IPS DF 4.7 (cell line): ENCODE results near the gene GNAL.
"Not testable (repeated sequence)": the region's sequence is repeated elsewhere in the genome, so short reads cannot be mapped to it uniquely, and the experiment has no call there.

ENCODE experiments used
- DNase-seq: peaks from one replicate; pipeline ENCODE4 v3.0.0-alpha.2; 2013; ENCODE audit warnings: low spot score; ENCODE audit errors: extremely low read depth

The GNAL gene

DNA sequence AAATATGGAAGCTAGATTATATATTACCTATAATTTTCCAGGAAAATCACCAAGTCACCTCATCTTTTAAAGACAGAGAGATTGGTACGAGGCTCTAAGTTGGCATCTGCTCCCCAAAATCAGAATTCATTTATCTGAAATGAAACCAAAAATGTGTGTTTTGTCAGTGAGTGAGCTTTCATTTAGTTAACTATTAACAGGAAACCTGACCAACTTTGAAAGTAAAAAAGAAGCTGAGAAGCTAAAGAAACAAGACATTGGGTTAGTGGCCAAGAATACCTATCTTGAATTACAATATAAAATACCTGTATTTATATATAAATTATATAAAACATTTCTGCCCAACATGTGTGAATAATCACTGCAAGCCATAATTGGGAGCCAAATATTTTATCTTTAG, 217.1 kb downstream of the GNAL start:
- DNase-seq, result no peak

DNA sequence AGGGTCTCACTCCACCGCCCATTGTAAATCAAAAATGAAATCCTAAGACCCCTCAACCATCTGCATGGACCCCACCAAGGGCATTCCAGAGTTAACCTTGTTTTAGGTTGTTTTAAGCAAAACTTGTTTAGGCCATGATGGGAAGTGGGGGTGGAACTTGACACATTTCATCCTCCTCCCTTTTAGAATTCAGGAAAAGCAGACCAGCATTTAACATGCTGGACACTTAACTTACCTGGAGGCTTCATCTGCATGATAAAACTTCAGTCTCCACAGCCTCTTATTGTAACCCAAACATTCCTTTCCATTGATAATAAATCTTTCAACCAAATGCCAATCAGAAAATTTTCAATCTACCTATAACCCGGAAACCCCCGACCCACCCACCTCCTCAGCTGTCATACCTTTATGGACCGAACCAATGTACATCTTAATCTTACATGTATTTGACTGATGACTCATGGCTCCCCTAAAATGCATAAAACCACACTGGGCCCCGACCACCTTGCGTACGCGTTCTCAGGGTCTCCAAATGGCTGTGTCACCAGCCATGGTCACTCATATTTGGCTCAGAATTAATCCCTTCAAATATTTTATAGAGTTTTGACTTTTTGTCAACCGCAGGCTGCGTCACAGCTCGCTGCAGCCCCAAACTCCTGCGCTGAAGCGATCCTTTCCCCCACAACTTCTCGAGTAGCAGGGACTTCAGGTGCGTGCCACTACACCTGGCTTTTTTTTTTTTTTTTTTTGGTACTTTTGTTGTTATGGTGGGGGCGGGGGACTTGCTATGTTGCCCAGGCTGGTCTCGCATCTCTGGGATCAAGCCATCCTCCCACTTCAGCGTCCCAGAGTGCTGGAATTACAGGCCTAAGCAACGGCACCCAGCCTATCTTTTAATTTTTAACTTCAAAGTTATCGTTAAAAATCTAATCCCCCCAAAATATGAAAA, 218.1 kb downstream of the GNAL start:
- DNase-seq, result no peak

DNA sequence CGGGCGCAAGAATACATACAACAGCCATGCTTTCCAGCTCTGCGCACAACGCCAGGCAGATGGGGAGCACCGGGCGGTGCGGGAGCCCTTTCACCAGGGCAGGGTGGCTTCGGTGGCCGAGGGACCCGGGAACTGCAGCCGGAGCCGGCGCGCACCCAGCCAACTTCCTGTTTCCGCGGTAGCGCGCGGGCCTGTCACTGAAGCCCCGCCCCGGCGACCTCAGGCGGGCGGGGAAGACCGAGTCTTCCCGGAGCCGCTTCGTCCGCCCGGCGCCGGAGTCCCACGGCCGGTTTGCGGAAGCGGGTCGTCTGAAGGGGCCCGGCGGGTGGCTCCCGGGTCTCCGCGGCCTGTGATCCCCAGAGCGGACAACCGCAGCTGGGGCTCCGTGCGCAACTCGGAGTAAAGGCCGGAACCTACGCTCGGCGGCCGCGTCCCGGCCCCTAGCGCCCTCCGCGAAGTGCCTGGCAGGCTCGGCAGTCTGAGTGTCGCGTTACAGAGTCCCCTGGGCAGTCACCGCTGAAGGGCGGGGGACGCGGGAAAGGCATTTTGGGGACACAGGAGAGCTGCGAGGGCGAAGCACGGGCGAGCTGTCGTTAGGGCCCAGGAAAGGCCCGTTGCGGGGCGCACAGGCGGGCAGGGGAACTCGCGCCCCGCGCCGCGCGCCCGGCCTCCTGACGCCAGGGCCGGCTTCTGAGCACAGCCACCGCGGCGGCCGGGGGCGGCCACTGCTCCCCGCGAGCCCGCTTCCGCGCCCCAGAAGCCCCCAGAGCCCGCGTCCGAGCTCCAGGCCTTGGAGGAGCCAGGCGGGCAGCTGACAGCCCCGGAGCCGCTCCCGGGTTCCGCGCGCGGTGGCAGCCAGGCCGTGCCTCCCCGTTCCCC, 219.4 kb downstream of the GNAL start, which contains the start of gene MPPE1:
TSS of gene MPPE1 (minus strand) at position 136 of the 879 bp plus-strand sequence. CDS start 11,053 bp downstream, outside the sequence.
- no peak for DNase-seq

DNA sequence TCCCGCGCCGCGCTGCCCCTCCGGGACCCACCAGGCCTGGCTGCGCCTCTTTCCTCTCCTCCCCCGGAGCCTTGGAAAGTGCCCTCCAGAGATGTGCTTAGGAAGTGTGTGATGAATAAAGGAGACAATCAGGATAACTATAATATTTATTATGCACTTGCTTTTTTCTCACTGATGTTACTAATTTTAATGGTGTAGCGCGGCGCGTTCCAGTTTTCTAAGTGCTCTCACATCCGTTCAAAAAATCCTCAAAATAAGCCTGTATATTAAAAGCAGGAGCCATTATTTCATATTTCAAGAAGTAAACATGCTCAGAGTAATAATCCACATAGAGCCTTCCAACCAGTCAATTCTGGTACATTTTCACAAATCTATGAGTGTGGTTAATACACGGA, 220.0 kb downstream of the GNAL start:
- DNase-seq, result no peak

DNA sequence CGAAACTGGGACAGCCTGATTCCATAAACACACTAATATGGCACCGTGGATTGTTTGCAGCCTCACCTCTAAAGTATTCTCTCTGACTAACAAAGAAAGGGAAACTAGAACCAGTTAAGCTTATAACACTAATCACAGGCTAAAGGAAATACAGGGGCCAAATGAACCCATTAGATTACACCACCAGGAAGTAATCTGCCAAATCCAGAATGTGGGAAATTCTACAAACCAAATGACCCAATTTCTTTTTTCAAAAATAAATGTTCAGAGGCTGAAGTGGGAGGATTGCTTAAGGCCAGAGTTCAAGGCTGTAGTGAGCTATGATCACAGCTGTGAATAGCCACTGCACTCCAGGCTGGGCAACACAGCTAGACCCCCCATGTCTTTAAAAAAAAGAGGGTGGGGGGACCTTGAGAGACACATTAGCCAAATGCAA, 220.5 kb downstream of the GNAL start:
- DNase-seq, result no peak

DNA sequence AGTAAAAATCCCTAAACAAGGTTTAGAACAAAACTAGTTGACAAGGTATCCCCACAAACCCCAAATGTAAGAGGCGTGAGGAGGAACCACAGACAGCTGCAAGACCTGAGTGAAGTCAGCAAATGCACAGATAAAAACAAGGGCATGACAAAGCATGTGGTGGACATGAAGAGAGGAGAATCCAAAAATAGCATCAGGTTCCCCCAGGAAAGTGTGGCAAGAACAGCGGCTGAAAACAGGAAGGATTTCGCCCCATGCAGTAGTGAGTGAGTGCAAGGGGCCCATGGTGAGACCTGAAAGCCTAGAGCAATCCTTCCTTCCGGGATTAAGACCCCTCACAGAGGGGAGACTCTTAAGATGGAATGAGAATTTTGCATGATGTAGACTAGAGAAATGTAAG, 227.8 kb downstream of the GNAL start:
- not testable (repeated sequence) for DNase-seq

DNA sequence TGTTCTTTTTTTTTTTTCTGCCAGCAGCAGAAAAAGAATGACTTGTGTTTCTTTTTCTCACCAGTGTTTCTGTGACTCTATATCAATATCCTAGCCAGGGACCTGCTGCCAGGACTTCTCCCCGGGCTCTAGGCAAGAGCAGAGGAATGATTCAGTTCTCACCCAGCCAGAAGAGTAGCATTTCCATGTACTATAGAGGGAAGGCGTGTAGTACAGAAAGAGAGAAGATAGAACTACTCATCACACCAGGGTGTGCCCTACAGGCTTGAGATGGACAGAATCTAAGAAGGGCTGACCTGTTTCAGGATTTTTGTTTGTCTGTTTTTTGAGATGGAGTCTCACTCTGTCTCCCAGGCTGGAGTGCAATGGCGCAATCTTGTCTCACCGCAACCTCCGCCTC, 230.5 kb downstream of the GNAL start:
- not testable (repeated sequence) for DNase-seq

DNA sequence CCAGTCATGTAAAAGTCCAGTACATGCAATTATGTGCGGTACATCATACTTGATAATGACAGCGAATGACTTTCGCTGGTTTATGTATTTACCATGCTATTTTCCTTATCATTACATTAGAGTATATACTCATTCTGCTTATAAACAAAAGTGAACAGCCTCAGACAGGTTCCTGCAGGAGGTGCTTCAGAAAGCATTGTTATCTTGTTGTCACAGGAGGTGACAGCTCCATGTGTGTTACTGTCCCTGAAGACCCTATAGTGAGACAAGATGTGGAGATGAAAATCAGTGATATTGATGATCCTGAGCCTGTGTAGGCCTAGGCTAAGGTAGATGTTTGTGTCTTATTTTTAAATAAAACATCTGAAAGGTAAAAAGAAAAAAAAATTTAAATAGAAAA, 234.4 kb downstream of the GNAL start:
- no peak for DNase-seq

DNA sequence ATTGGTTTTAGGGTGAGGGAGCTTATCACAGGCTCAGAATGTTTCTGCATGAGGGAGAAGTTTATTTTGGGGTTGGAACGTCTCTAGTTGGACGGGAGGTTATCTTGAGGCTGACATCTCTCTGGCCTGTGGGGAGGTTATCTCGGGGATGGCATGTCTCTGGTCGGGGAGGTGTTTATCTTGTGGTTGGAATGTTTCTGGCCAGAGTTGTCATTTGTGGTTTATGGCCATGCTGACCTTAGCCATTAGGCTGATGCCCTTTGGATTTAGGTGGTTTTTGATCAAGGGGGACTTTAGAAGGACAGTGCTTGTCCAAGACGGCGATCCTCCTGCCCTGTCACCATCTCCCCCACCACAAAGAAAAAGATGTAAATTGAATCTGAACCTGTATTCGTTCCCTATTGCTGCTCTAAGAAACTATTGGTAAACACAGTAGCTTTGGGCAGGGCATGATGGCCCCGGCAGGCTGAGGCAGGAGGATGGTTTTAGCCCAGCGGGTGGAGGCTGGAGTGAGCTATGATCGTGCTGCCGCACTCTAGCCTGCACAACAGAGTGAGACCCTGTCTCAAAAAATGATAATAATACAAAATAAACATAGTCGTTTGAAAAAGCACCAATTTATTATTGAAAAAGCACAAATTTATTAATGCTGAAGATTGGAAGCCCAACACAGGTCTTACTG, 236.9 kb downstream of the GNAL start:
- DNase-seq, result no peak

DNA sequence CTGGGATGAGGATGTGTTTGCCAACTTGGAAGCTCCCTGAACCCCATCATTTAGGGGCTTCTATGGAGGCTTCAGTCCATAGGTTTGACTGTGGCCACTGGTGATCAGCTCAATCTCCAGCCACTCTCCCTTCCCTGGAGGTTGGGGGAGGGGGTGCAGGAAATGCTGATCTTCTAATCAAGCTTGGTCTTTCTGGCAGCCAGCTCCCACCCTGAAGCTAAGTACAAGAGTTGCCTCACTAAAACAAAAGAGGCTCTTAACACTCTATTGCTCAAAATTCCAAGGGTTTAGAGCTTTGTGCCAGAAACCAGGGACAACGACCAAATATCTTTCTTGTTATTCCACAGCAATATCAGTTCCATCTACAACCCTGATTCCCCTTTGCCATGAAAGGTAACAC, 238.4 kb downstream of the GNAL start:
- DNase-seq, result no peak

DNA sequence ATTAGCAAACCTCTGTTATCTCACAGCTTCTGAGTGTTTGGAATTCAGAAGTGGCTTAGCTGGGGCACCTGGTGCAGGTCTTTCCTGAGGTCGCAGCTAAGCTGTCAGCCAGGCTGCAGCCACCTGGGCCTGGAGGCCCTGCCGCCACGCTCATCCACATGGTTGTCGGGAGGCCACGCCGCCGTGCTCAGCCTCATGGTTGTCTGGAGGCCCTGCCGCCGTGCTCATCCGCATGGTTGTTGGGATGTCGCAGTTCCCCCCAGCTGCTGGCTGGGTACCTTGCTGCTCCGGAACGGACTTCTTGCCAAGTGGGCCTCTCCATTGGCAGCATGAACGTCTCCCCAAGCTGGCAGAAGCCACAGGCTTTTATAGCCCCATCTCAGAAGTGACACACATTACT, 243.3 kb downstream of the GNAL start:
- no peak for DNase-seq
